GM11168 (cell line): ENCODE results near the gene ATP8B1.

ENCODE experiments used
- in situ Hi-C: fragments of 300-500 bp; cut with MboI; formaldehyde crosslinking; loops from one replicate; pipeline ENCODE4 v1.12.0; 2022; ENCODE audit warnings: low sequenced_read_pairs; ENCODE audit not compliant: unreplicated experiment

Gene ATP8B1

GRCh38 chr18:57794951-57795728 is 8.0 kb downstream of the ATP8B1 start:
- in situ Hi-C loops, result no loop called here

GRCh38 chr18:57793302-57793986 is 9.7 kb downstream of the ATP8B1 start:
- in situ Hi-C loops, result no loop called here

GRCh38 chr18:57792631-57793301 is 10.3 kb downstream of the ATP8B1 start:
- in situ Hi-C loops, result no loop called here

GRCh38 chr18:57791911-57792310 is 11.2 kb downstream of the ATP8B1 start:
- in situ Hi-C loops, result no loop called here

- in situ Hi-C loops, result no loop called here
These were observed 11.9 kb downstream of the ATP8B1 start for GRCh38 chr18:57791192-57791591.

- in situ Hi-C loops, result no loop called here
These were observed 12.8 kb downstream of the ATP8B1 start for GRCh38 chr18:57790316-57790715.

- in situ Hi-C loops, result no loop called here
These were observed 13.4 kb downstream of the ATP8B1 start for GRCh38 chr18:57789759-57790158.

- in situ Hi-C loops, result no loop called here
These were observed 14.0 kb downstream of the ATP8B1 start for GRCh38 chr18:57789090-57789489.

GRCh38 chr18:57787068-57787685 is 15.9 kb downstream of the ATP8B1 start:
- in situ Hi-C loops, result no loop called here

GRCh38 chr18:57785751-57786437 is 17.2 kb downstream of the ATP8B1 start:
- in situ Hi-C loops, result no loop called here

- in situ Hi-C loops, result no loop called here
These were observed 18.4 kb downstream of the ATP8B1 start for GRCh38 chr18:57784801-57785114.

GRCh38 chr18:57784034-57784800 is 18.9 kb downstream of the ATP8B1 start:
- in situ Hi-C loops, result no loop called here

- in situ Hi-C loops, result no loop called here
These were observed 21.1 kb downstream of the ATP8B1 start for GRCh38 chr18:57782049-57782448.

GRCh38 chr18:57780706-57781347 is 22.3 kb downstream of the ATP8B1 start:
- in situ Hi-C loops, result no loop called here

- in situ Hi-C loops, result no loop called here
These were observed 22.8 kb downstream of the ATP8B1 start for GRCh38 chr18:57780318-57780705.

- in situ Hi-C loops, result no loop called here
These were observed 26.3 kb downstream of the ATP8B1 start for GRCh38 chr18:57776767-57777166.

- in situ Hi-C loops, result no loop called here
These were observed 26.8 kb downstream of the ATP8B1 start for GRCh38 chr18:57776354-57776753.

GRCh38 chr18:57775937-57776336 is 27.2 kb downstream of the ATP8B1 start:
- in situ Hi-C loops, result no loop called here

- in situ Hi-C loops, result no loop called here
These were observed 30.7 kb downstream of the ATP8B1 start for GRCh38 chr18:57772387-57772799.
